ENCODE data around the gene CD59.
"Not testable (repeated sequence)": the region's sequence is repeated elsewhere in the genome, so short reads cannot be mapped to it uniquely, and the experiment has no call there.

The CD59 gene

GRCh38 chr11:33665350-33666106 lies 70.7 kb downstream of the CD59 start:
- no peak for DNase-seq (ENCODE audit: low spot score)

GRCh38 chr11:33664827-33665226 lies 71.4 kb downstream of the CD59 start:
- DNase-seq (ENCODE audit: low spot score), result no peak

GRCh38 chr11:33664166-33664565 lies 72.1 kb downstream of the CD59 start:
- no peak for DNase-seq (ENCODE audit: low spot score)

GRCh38 chr11:33663121-33663520 lies 73.1 kb downstream of the CD59 start:
- no peak for DNase-seq (ENCODE audit: low spot score)

DNA sequence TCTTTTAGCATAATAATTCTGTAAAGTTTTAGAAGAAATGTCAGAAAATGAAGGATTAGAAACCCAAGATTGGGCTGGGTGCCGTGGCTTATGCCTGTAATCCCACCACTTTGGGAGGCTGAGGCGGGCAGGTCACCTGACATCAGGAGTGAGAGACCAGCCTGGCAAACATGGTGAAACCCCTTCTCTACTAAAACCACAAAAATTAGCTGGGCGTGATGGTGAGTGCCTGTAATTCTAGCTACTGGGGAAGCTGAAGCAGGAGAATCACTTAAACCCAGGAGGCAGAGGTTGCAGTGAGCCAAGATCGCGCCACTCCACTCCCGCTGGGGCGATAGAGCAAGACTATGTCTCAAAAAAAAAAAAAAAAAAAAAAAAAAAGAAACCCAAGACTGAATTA lies 74.7 kb downstream of the CD59 start:
- DNase-seq (ENCODE audit: low spot score), result not testable (repeated sequence)

GRCh38 chr11:33660962-33661361 lies 75.3 kb downstream of the CD59 start:
- no peak for DNase-seq (ENCODE audit: low spot score)

DNA sequence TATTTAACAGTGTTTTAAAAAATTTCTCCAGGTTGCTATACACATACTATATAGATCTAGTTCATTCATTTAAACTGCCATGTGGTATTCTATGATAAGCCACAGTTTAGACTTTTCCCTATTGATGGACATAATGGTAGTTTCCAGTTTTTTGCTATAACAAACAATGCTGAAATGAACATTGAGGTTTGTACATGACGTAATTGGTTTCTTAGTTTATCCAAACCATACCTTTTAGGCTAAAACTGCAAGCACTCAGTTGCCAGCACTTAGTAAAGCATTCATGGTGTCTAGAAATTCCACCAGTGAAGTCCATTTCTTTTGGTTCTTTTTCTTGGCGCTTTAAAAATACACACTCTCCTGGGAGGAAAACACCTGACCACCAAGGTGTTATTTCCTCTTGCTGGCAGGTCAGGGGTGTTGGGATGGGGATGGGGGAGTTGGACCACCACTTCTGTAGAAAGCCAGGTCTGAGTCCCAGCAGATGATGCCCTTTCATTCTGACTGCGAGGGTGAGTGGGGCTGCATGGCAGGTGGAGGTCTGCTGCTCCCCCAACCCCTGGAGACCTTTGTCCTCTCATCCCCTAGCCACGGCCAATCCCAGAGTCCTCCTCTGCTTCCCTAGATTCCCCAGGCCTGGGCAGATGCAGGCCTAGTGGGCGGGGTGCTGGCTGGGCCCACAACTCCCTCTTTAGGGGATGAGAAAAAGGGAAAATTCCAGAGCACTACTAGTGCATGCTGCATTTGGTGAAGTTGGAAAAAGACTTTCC lies 76.7 kb downstream of the CD59 start:
- DNase-seq (ENCODE audit: low spot score), result no peak

DNA sequence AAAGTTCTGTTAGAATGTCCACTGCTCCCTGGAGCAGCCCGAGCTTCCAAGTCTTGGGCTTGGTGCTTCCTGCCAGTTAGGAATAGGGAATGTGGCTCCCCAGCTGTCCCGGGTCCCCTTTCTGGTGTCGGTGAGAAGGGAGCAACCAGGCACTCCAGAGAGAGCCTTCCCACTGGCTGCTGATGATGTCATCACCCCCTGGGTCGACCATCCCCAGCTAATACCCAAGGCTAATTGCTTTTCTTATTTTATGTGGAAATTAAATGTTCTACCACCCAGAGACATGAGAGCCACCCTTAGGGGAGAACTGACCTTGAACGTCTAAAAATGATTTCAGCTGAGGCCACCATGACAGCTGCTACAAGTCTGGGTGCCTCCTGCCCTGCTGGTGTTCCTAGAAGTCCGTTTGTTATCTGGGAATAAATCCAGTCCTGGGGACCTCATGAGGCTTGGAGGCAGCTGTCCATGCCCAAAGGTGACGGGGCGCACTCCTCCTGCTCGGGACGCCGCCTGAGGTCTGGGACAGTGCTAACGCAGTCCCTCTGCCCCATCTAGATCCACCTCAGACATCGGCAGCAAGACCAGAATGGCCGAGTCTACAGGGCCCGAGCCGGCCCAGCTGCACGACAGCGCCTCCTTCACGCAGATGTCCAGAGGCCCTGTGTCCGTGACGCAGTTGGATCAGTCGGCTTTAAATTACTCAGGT lies 77.9 kb downstream of the CD59 start:
- DNase-seq (ENCODE audit: low spot score), result no peak

GRCh38 chr11:33657757-33658156 lies 78.5 kb downstream of the CD59 start:
- DNase-seq (ENCODE audit: low spot score), result no peak

- DNase-seq (ENCODE audit: low spot score), result no peak
Observed at GRCh38 chr11:33656768-33657167, 79.5 kb downstream of the CD59 start.

GRCh38 chr11:33655842-33656600 lies 80.2 kb downstream of the CD59 start:
- DNase-seq (ENCODE audit: low spot score), result no peak

DNA sequence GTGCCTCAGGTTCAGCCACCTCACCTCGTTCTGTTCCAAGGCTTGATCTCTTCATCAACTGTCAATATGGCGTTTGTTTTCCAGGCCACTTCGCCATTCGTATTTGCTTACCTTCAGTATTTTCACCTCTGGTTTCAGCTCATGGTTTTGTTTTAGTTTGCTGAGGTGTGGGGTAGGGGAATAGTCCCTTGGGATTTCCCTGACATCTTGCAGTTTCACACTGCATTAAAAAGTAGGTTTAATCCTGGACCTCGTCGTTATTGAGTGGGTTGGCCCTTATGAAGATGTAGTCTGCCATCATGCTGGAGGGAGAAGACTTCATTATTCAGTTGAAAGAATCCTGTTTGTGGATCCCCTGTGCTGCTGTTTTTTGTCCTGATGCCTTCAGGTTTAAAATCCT lies 81.6 kb downstream of the CD59 start:
- no peak for DNase-seq (ENCODE audit: low spot score)

Measured in AG08396 (cell line).